Peyer's patch (tissue), 4 donors: ENCODE results near the gene PTX4. TPM values are rescaled to one million over a fixed set of nuclear protein-coding genes. Genes with fewer than 3 reads are reported as not detected.
"Not testable (repeated sequence)": the region's sequence is repeated elsewhere in the genome, so short reads cannot be mapped to it uniquely, and the experiment has no call there.

Source experiments
- DNase-seq, 3 donors: peaks; one replicate each; pipeline ENCODE4 v3.0.0-alpha.2; 2017 to 2019
- H3K27ac ChIP-seq, 4 donors: fragments of 200-600 bp; sonication (generic); one replicate each; pipeline ENCODE4 v1.5.1; 2016 to 2019
- H3K27me3 ChIP-seq, 2 donors: fragments of 200-600 bp; sonication (generic); one replicate each; pipeline ENCODE4 v1.5.1; 2019
- H3K36me3 ChIP-seq, 3 donors: fragments of 200-600 bp; sonication (generic); one replicate each; pipeline ENCODE4 v1.5.1; 2016 to 2019
- H3K4me1 ChIP-seq, 4 donors: fragments of 200-600 bp; sonication (generic); one replicate each; pipeline ENCODE4 v1.5.1; 2016 to 2019
- H3K4me3 ChIP-seq, 4 donors: fragments of 200-600 bp; sonication (generic); 1 replicate in 3 of 4; 2 replicates in 1 of 4; pipeline ENCODE4 v1.5.1; 2016 to 2019; ENCODE audit warnings: mild to moderate bottlenecking in 1 of 4
- H3K9me3 ChIP-seq, 4 donors: fragments of 200-600 bp; sonication (generic); one replicate each; pipeline ENCODE4 v1.5.1; 2016 to 2019; ENCODE audit warnings: mild to moderate bottlenecking in 1 of 4
- CTCF ChIP-seq, 6 experiments: fragments of 450-650 bp in 4 of 6; fragments of 200-600 bp in 2 of 6; sonication (generic) in 1 of 6; IDR thresholded peaks; one replicate each; pipeline ENCODE4 v1.5.1; 2017 to 2019; ENCODE audit warnings: antibody characterized with exemption in 6 of 6, mild to moderate bottlenecking in 3 of 6, moderate library complexity in 1 of 6
- POLR2A ChIP-seq, 2 donors: fragments of 450-650 bp; IDR thresholded peaks; one replicate each; pipeline ENCODE4 v1.5.1; 2017; ENCODE audit warnings: antibody characterized with exemption in 2 of 2, mild to moderate bottlenecking in 2 of 2, moderate library complexity in 2 of 2
- total RNA-seq, 4 donors: library from RNA; depleted of rRNA; stranded (reverse); fragments of >200 nt; gene quantifications; one replicate each; pipeline ENCODE4 v1.1.0, GENCODE V29; 2016

PTX4 gene
- total RNA-seq, 4 donors from 2014 or later = not detected

GRCh38 chr16:1471569-1472194 is 17.1 kb downstream of the PTX4 start:
- Histone ChIP-seq H3K27me3 (no peaks in the 10 kb centered on the region), H3K9me3 (no peaks in the 10 kb centered on the region), H3K27ac (peak overlapping the region in 2 of 4 donors; percentile 35 to 70), H3K4me3 (no peak overlapping the region), H3K4me1 (peaks cover 0 to 38% (median 0%) of the 10 kb centered on the region in 4 donors), H3K36me3 (no peaks in the 10 kb centered on the region)
- DNase-seq = no peak
- no peak for TF ChIP-seq CTCF (IDR thresholded peaks at IDR 0.05)
- no peak for TF ChIP-seq POLR2A (IDR thresholded peaks at IDR 0.05)

GRCh38 chr16:1470481-1471251 is 18.1 kb downstream of the PTX4 start:
- DNase-seq = peak in 1 of 3 donors; percentile 25
- H3K27me3 ChIP-seq = no peaks in the 10 kb centered on the region
- H3K27ac ChIP-seq = peak overlapping the region in 3 of 4 donors; percentile 35 to 70 (median 52)
- TF ChIP-seq POLR2A (IDR thresholded peaks at IDR 0.05) = no peak
- no peak for TF ChIP-seq CTCF (IDR thresholded peaks at IDR 0.05)
- no peak overlapping the region for H3K4me3 ChIP-seq
- peaks cover 0 to 36% (median 0%) of the 10 kb centered on the region in 4 donors for H3K4me1 ChIP-seq
- H3K36me3 ChIP-seq = no peaks in the 10 kb centered on the region
- no peaks in the 10 kb centered on the region for H3K9me3 ChIP-seq

- Histone ChIP-seq H3K27ac (peak overlapping the region in 3 of 4 donors; percentile 25 to 70 (median 52)), H3K36me3 (peaks cover 0 to 3% (median 0%) of the 10 kb centered on the region in 3 donors), H3K4me3 (peak overlapping the region in 1 of 4 donors; percentile 21), H3K27me3 (no peaks in the 10 kb centered on the region), H3K9me3 (no peaks in the 10 kb centered on the region), H3K4me1 (peaks cover 0 to 33% (median 0%) of the 10 kb centered on the region in 4 donors)
- TF ChIP-seq CTCF (IDR thresholded peaks at IDR 0.05) = no peak
- TF ChIP-seq POLR2A (IDR thresholded peaks at IDR 0.05) = no peak
- peak in 2 of 3 donors; percentile 51 to 61 for DNase-seq
Observed at GRCh38 chr16:1469693-1470201, 19.0 kb downstream of the PTX4 start.

GRCh38 chr16:1469141-1469540 is 19.6 kb downstream of the PTX4 start:
- H3K27ac ChIP-seq = peak overlapping the region in 1 of 4 donors; percentile 1
- not testable (repeated sequence) for H3K9me3 ChIP-seq, H3K36me3 ChIP-seq, H3K4me3 ChIP-seq, H3K27me3 ChIP-seq, DNase-seq
- H3K4me1 ChIP-seq = peaks cover 0 to 30% (median 0%) of the 10 kb centered on the region in 4 donors

- peaks cover 0 to 11% (median 0%) of the 10 kb centered on the region in 3 donors for H3K36me3 ChIP-seq
- no peak for DNase-seq
- TF ChIP-seq POLR2A (IDR thresholded peaks at IDR 0.05) (no peak), CTCF (IDR thresholded peaks at IDR 0.05) (no peak)
- H3K4me3 ChIP-seq = no peak overlapping the region
- H3K9me3 ChIP-seq = no peaks in the 10 kb centered on the region
- H3K27me3 ChIP-seq = no peaks in the 10 kb centered on the region
- H3K4me1 ChIP-seq = peaks cover 0 to 23% (median 0%) of the 10 kb centered on the region in 4 donors
- H3K27ac ChIP-seq = no peak overlapping the region
Observed at GRCh38 chr16:1468426-1468810, 20.3 kb downstream of the PTX4 start.
